RWPE2 (cell line): Measurements from ENCODE around the gene PLXDC1.

Experiments used
- ATAC-seq: fragments of 200-7000 bp; cut with Tn5 transposase; 3 replicates; pipeline ENCODE4 v1.9.1; 2021; ENCODE audit warnings: low read depth
- DNase-seq: peaks from one replicate; pipeline ENCODE4 v3.0.0-alpha.2; 2020; ENCODE audit warnings: low spot score
- H3K27ac ChIP-seq: fragments of 450-650 bp; 2 replicates; pipeline ENCODE4 v1.5.1; 2017; ENCODE audit warnings: mild to moderate bottlenecking; ENCODE audit not compliant: poor library complexity, severe bottlenecking
- H3K27me3 ChIP-seq: fragments of 250-450 bp; sonication (Bioruptor Pico); 2 replicates; pipeline ENCODE4 v1.5.1; 2021; ENCODE audit warnings: mild to moderate bottlenecking, moderate library complexity; ENCODE audit not compliant: insufficient read depth, poor library complexity, severe bottlenecking
- H3K36me3 ChIP-seq: fragments of 250-450 bp; sonication (Bioruptor Pico); 2 replicates; pipeline ENCODE4 v1.5.1; 2020; ENCODE audit warnings: low read depth, mild to moderate bottlenecking, moderate library complexity
- H3K4me1 ChIP-seq: fragments of 250-450 bp; sonication (Bioruptor Pico); 2 replicates; pipeline ENCODE4 v1.5.1; 2021; ENCODE audit warnings: mild to moderate bottlenecking, moderate library complexity; ENCODE audit not compliant: insufficient read depth, poor library complexity, severe bottlenecking
- H3K4me3 ChIP-seq: fragments of 250-450 bp; sonication (Bioruptor Pico); 2 replicates; pipeline ENCODE4 v1.5.1; 2021; ENCODE audit warnings: mild to moderate bottlenecking, moderate library complexity; ENCODE audit not compliant: severe bottlenecking
- H3K9me3 ChIP-seq: fragments of 250-450 bp; sonication (Bioruptor Pico); 2 replicates; pipeline ENCODE4 v1.5.1; 2021; ENCODE audit warnings: mild to moderate bottlenecking, moderate library complexity; ENCODE audit not compliant: severe bottlenecking
- TF ChIP-seq, protein P1 (sequence below): fragments of 450-650 bp; IDR thresholded peaks from one replicate; pipeline ENCODE4 v1.5.1; 2017; ENCODE audit warnings: mild to moderate bottlenecking, moderate library complexity; ENCODE audit not compliant: poor library complexity, severe bottlenecking

PLXDC1 gene

DNA sequence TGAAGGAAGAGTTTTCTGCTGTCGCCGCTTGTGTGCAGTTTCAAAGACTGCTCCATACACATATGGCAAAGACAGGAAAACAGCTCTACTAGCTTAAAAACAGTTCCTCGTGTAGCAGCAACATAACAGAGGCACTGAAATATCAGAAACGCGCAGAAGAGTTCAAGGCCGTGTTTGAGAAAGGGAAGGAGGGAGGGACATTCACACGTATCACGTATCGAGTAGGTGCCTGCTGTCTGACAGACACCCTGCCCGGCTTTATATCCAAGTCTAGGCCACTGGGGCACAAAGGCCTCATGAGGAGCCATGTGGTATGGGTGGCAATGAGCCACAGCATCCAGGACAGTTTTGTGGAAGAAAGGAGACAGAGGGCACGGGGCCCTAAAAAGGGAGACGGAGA, 50.3 kb downstream of the PLXDC1 start:
- no peaks in the 10 kb centered on the region for H3K9me3 ChIP-seq
- TF ChIP-seq, protein P1, sequence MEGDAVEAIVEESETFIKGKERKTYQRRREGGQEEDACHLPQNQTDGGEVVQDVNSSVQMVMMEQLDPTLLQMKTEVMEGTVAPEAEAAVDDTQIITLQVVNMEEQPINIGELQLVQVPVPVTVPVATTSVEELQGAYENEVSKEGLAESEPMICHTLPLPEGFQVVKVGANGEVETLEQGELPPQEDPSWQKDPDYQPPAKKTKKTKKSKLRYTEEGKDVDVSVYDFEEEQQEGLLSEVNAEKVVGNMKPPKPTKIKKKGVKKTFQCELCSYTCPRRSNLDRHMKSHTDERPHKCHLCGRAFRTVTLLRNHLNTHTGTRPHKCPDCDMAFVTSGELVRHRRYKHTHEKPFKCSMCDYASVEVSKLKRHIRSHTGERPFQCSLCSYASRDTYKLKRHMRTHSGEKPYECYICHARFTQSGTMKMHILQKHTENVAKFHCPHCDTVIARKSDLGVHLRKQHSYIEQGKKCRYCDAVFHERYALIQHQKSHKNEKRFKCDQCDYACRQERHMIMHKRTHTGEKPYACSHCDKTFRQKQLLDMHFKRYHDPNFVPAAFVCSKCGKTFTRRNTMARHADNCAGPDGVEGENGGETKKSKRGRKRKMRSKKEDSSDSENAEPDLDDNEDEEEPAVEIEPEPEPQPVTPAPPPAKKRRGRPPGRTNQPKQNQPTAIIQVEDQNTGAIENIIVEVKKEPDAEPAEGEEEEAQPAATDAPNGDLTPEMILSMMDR, result no peak
- H3K4me1 ChIP-seq, result no peaks in the 10 kb centered on the region
- H3K36me3 ChIP-seq, result no peaks in the 10 kb centered on the region
- no peaks in the 10 kb centered on the region for H3K27me3 ChIP-seq
- no peak overlapping the region for H3K27ac ChIP-seq
- DNase-seq (no peak), ATAC-seq (no peak)
- H3K4me3 ChIP-seq, result no peak overlapping the region

DNA sequence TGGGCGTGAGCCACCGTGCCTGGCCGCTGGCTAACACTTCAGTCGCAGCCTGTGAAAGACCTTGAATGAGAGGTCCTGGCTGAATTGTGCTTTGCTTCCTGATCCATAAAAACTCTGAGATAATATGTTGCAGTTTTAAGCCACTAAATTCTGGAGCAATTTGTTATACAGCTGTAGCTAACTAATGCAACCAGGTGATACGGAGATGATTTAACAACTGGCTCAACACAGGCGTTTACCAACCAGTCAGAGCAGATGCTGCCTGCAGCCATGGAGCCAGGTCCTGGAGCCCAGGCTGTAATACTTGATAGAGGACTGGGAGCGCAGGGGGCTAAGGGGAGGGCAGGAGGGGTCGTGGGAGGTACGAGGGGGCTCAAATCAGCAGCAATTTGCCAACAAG, 50.9 kb downstream of the PLXDC1 start:
- Histone ChIP-seq H3K36me3 (no peaks in the 10 kb centered on the region), H3K27me3 (no peaks in the 10 kb centered on the region), H3K9me3 (no peaks in the 10 kb centered on the region), H3K4me1 (no peaks in the 10 kb centered on the region), H3K27ac (no peak overlapping the region), H3K4me3 (no peak overlapping the region)
- TF ChIP-seq, protein P1, result no peak
- DNase-seq, result no peak
- ATAC-seq, result no peak

DNA sequence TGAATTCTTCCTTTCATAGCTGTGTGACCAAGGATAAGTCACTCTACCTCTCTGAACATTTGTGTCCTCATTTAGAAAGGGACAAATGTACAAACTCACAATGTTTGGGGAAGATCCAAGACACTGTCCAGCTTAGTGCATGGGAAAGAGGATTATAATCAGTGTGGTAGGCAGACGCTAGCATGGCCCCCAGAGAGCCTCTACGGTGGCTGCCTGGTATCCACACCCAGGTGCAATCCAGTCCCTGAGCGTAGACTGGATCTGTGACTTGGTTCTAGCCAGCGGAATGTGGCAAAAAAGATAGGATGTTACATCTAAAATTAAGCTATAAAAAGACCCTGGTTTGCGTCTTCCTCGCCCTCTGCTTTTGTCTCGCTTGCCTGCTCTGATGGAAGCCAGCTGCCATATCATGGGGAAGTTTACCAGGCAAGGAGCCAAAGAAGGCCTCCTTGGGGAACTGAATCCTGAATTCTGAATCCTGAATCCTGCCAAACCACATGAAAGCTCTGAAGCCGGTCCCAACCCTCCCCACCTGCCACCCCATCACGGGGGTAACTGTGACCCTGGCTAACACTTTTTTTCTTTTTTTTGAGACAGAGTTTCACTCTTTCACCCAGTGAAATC, 51.7 kb downstream of the PLXDC1 start:
- no peak for DNase-seq
- TF ChIP-seq, protein P1, result no peak
- H3K4me1 ChIP-seq, result no peaks in the 10 kb centered on the region
- no peaks in the 10 kb centered on the region for H3K36me3 ChIP-seq
- H3K27me3 ChIP-seq, result no peaks in the 10 kb centered on the region
- no peak overlapping the region for H3K4me3 ChIP-seq
- H3K27ac ChIP-seq, result no peak overlapping the region
- no peak for ATAC-seq
- no peaks in the 10 kb centered on the region for H3K9me3 ChIP-seq

DNA sequence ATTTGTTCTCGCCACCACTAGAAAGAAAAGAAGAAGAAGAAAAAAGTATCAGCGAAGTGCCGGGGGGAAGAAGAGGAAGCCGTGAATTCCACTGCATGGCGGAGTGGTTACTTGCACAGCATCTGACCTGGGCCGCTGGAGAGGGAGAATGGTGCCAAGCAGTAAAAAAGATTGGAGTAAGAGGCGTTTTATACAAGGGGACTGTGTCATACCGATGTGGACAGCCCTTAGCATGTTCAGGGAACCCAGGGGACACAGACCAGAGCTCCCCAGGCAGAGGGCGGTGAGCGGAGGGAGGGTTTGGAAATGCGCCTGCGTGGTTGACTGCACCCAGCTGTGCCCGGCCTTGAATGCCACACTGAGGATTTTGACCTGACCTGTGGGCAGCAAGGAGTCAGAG, 52.8 kb downstream of the PLXDC1 start:
- TF ChIP-seq, protein P1, result no peak
- no peaks in the 10 kb centered on the region for H3K36me3 ChIP-seq
- H3K27ac ChIP-seq, result no peak overlapping the region
- DNase-seq, result no peak
- no peak overlapping the region for H3K4me3 ChIP-seq
- no peaks in the 10 kb centered on the region for H3K27me3 ChIP-seq
- no peaks in the 10 kb centered on the region for H3K4me1 ChIP-seq
- ATAC-seq, result no peak
- H3K9me3 ChIP-seq, result no peaks in the 10 kb centered on the region

DNA sequence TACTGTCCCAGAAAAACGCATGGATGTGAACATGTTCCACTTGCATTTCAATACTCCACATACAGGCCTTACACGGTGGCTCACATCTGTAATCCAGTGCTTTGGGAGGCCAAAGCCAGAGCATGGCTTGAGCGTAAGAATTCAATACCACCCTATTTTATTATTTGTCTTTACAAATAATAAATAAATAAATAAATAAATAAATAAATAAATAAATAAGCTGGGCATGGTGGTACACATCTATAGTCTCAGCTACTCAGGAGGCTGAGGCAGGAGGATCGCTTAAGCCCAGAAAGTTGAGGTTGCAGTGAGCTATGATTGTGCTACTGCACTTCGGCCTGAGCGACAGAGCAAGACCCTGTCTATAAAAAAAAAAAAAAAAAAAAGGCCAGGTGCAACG, 53.9 kb downstream of the PLXDC1 start:
- TF ChIP-seq, protein P1, result no peak
- ATAC-seq, result no peak
- no peaks in the 10 kb centered on the region for H3K27me3 ChIP-seq
- DNase-seq, result no peak
- H3K9me3 ChIP-seq, result no peaks in the 10 kb centered on the region
- H3K4me3 ChIP-seq, result no peak overlapping the region
- no peaks in the 10 kb centered on the region for H3K36me3 ChIP-seq
- no peaks in the 10 kb centered on the region for H3K4me1 ChIP-seq
- no peak overlapping the region for H3K27ac ChIP-seq
